Activated CD8-positive, alpha-beta memory T cell treated with anti-CD3 and anti-CD28 coated beads for 4 hours (primary cell): Measurements from ENCODE around the gene CMBL.
"Not testable (repeated sequence)": the region's sequence is repeated elsewhere in the genome, so short reads cannot be mapped to it uniquely, and the experiment has no call there.

Source experiments
- DNase-seq, 2 donors: peaks; one replicate each; pipeline ENCODE4 v3.0.0-alpha.2; 2020; ENCODE audit warnings: low read depth in 2 of 2

CMBL gene

DNA sequence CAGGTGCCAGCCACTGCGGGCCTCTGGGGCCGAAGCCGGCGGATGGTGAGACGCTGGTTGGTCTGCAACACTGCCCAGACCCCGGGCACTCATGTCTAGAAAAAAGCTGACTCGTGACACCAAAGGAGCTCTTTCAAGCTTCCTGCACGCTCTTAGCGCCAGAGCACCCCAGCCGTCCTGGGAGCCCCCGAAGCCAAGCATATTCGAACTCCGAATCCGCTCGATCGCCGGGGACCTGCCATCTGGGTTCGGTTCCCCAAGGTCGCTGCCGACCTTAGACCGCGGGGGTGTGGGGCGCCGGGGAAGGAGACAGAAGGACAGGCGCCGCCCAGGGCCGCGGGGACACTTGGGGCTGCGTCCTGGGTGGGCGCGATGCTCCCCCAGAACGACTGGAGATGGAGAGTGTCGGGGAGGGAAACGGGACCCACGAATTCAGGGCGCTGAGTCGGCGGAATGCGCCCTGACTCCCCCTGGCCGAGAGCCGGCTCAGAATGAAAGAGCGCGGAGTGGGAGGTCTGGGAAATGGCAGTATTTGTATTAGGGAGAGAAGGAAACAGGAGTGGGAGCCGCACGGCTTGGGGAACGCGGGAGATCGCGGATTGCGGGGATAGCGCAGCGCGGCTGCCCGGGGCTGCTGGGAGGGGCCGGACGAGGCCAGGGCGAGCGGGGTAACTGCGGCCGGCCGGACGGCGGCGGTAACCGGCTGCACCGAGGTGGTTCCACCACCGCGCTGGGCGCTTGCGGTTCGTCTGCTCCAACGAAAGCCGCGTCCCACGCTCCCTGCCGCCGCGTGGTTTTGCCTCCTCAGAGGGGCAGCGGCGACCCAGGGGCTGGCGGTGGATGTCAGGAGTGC is 25.7 kb upstream of the CMBL start:
- no peak for DNase-seq

DNA sequence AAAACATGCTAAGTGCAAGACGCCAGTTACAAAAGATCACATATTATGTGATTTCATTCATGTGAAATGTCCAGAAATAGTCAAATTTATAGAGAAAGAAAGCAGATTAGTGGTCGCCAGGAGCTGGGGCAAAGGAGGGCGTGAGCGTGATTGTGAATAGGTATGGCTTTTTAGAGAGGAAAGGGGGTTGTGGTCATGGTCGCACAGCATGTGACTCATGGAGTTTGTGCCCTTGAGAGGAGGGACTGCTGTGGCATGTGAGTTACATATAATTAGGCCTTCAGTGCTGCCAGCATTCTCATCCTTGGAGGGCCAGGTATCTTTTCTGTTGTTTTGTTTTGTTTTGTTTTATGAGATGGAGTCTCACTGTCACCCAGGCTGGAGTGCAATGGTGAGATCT is 24.6 kb upstream of the CMBL start:
- DNase-seq = no peak

DNA sequence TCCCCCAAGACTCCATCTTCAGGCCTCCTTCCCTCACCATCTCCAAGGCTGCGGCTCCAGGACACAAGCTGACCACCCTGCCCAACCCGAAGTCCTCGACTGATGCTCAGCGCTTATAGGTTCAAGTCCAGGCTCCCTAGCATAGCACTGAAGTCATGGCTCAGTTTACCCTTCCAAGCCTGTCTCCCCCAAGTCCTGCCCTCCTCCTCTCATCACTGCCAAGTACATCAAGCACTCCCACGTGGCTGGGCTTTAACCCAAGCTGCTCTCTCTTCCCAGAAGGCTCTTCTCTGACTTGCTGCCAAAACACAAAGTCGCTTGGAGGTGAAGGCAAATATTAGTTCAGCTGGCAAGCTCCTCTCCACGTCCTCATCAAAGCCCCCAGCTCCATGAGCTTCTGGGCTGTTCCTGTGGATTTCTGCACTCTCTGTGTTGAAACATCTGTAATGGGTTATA is 23.7 kb upstream of the CMBL start:
- no peak for DNase-seq

GRCh38 chr5:10330511-10331230 is 23.0 kb upstream of the CMBL start:
- no peak for DNase-seq

GRCh38 chr5:10329820-10330481 is 22.2 kb upstream of the CMBL start:
- DNase-seq = no peak

- no peak for DNase-seq
These were observed 21.7 kb upstream of the CMBL start for GRCh38 chr5:10329446-10329819.

GRCh38 chr5:10328323-10328722 is 20.6 kb upstream of the CMBL start:
- no peak for DNase-seq

DNA sequence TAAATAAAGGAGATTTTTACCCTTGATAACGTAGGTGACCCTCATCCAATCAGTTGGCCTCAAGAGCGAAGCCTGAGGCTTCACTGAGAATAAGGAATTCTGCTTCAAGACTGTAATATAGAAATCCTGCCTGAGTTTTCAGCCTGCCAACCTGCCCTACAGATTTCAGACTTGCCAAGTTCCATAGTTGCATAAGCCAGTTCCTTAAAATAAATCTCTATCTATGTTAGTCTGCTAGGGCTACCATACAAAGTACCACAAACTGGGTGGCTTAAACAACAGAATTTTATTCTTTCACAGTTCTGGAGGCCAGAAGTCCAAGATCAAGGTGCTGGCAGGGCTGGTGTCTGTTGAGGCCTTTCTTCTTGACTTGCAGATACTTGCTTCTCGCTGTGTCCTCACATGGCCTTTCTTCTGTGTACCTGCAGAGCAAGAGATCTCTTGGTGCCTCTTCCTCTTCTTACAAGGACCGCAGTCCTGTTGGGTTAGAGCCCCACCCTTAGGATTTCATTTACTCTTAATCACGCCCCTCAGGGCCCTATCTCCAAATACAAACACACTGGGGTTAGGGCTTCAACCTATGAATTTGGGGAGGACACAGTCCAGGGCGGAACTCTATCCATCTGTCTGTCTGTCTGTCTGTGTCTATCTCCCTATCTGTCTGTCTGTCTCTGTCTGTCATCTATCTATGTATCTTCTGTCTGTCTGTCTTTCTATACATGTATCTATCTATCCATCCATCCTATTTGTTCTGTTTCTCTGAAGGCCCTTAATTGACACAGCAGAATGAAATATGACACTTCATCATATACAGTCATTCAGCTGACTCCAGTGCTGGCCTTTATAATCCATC is 17.0 kb upstream of the CMBL start:
- DNase-seq = no peak

DNA sequence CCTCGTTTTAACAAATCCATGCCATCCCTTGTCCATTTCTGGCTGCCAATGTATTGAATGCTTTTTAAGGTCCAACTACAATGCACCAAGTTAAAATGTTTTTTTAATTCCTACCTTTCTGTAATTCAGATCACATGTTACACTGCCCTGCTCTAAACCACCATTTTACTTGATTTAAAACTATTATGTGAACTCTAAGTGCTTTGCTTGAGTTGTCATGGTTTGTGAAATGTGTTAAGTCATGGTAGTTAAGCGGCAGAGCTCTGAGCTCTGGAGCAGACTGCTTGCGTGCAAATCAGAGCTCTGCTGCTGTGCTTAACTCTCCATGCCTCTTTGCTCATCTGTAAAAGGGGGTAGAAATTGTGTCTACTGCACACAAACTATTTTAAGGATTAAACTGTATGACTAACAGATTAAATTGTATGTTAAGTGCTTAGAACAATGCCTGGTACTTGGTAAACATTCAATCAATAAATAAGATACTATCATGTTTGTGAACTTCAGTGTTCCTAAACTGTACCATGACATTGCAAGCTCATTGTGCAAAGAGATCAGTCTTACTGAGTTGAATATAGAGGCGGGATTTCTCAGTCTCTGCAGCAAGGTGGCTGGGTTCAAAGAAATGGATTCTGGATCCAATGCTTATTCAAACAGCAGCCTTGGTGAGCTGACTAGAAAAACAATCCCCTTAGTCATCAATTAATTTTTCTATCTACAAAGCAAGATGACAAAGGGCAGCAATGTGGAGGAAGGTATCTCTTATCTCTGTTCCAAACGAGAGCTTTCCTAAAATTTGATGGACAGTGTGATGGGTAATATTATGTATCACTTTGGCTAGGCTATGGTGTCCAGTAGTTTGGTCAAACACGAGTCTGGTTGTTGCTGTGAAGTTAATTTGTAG is 16.1 kb upstream of the CMBL start:
- DNase-seq = no peak

GRCh38 chr5:10321882-10322281 is 14.2 kb upstream of the CMBL start:
- no peak for DNase-seq

DNA sequence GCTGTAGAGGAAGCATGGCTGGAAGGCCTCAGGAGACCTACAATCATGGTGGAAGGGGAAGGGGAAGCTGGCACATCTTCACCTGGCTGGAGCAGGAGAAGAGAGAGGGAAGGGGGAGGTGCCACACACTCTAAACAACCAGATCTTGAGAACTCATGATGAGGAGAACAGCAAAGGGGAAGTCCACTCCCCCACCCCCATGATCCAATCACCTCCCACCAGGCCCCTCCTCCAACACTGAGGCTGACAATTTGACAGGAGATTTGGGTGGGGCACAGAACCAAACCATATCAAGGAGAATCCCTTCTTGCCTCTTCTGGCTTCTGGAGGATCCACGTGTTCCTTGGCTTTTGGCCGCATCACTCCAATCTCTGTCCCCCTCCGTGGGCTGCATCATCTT is 13.1 kb upstream of the CMBL start:
- DNase-seq = no peak

GRCh38 chr5:10319202-10319851 is 11.6 kb upstream of the CMBL start:
- no peak for DNase-seq

GRCh38 chr5:10317825-10318682 is 10.4 kb upstream of the CMBL start:
- no peak for DNase-seq

- DNase-seq = no peak
These were observed 8.3 kb upstream of the CMBL start for GRCh38 chr5:10315824-10316509.

- no peak for DNase-seq
These were observed 7.5 kb upstream of the CMBL start for GRCh38 chr5:10315201-10315600.

GRCh38 chr5:10311595-10312425 is 4.1 kb upstream of the CMBL start:
- DNase-seq = no peak

GRCh38 chr5:10310835-10311570 is 3.3 kb upstream of the CMBL start:
- DNase-seq = not testable (repeated sequence)
